ENCODE results near the gene RAPGEF5. TPM values are rescaled to one million over a fixed set of nuclear protein-coding genes. Genes with fewer than 3 reads are reported as not detected.

The RAPGEF5 gene
- total RNA-seq, 1 donor from 2014 or later = 65.8 TPM

DNA sequence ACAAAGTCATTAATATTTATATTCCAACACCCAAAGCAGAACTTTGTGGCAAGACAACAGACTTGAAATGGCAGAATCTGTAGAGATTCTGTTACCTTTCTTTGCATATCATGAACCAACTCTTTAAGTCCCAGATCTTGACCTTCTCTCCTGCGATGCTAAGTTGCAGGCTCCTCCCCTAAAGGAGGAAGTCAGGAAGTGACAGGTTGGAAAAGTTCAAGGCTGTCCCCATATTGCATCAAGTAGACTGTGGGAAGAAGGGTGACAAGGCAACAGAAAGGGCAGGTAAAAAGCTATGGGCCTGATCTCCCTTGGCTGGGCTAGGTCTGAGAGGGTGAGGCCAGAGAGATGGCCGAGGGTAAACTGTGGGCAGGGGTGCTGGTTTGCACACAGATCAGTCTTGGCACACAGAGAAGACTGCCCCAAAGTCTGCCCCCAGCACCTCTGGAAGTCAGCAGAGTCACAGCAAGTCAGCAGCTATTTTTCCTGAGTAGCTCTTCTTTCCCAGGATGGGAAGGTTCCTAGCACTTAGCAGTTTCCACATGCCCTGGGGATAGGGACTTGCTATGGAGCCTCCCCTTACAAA is 115.1 kb downstream of the RAPGEF5 start:
- Histone ChIP-seq H3K4me1 (peaks cover 0 to 5% of the 10 kb centered on the region in 2 donors), H3K27me3 (no peaks in the 10 kb centered on the region), H3K9me3 (no peaks in the 10 kb centered on the region), H3K27ac (no peak overlapping the region), H3K4me3 (no peak overlapping the region), H3K36me3 (no peaks in the 10 kb centered on the region)
- no peak for DNase-seq (ENCODE audit: low spot score in 2 of 2)
- no peak for TF ChIP-seq CTCF (IDR thresholded peaks at IDR 0.05)
- intact Hi-C loops (cut with DNase I) = no loop called here

DNA sequence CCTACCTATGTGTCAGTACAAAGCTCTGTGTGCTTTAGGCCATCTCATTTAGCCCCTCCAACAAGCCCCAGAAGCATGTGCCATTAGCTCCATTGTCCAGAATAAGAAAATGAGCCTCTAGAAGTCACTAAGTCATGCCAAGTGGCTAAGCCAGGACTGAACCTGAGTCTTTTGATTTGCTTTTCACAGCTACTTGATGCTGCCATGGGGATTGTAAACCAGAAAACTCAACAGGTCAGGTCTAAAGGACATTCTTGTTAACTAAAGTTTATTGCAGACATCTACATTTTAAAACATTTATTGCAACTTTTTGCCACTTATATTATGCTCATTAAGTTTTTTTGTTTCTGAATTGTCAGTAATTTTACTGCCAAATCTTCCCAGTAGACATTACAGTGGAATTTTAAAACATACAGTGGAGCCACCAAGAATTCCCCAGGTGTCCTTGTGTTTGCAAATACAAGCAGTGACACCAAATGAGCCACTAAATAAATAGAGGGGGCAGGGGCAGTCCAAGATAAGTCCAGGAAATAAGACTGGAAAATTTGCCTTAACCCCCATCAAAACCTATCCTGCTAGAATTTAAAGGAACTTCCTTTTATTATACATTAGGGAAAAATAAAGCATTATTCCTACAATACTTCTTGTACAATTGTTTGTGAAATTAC is 115.9 kb downstream of the RAPGEF5 start:
- Histone ChIP-seq H3K36me3 (no peaks in the 10 kb centered on the region), H3K4me1 (peaks cover 0 to 5% of the 10 kb centered on the region in 2 donors), H3K27me3 (no peaks in the 10 kb centered on the region), H3K4me3 (no peak overlapping the region), H3K9me3 (no peaks in the 10 kb centered on the region), H3K27ac (no peak overlapping the region)
- intact Hi-C loops (cut with DNase I) = no loop called here
- no peak for TF ChIP-seq CTCF (IDR thresholded peaks at IDR 0.05)
- DNase-seq (ENCODE audit: low spot score in 2 of 2) = no peak

DNA sequence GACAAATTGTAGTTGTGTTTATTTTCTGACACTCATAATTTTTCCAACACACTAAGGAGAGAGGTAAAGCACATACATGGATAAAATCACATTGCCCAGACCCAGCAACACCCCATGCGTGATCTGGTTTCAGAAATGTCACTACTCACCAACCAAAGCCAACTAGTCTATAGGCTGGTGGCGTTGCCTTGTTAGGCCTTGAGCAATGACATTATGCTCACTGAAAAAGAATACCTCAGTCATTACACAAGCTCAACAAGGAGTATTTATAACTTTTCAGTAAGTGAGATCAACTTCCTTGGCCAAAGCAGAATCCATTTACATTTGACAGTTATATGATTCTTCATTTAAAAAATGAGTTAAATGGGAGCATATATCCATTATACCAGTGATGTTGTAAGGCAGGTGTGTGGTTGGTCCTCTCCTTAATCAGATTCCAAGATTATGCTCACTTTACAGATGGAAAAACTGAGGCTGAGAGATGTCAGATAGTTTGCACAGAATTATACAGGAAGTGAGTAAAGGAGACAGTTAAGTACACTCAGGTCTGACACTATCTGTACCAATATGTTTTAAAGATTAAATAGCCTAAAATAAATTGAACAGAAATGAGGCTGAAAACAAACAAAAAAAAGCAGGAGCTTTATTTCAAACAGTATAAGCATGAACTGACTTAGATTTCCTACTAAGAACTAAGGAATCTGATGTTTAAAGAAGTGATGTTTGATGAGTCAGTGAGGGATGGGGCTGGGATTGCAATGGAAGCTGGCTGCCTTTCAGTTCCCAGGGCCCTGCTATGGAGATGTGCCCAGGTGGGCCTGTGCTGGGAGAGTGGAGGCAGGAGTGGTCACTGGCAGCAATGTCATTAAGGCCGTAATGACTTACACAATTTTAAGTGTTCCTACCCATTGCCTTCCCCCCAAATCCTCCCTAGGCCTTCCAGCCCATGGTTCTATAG is 118.3 kb downstream of the RAPGEF5 start:
- Histone ChIP-seq H3K9me3 (no peaks in the 10 kb centered on the region), H3K27me3 (no peaks in the 10 kb centered on the region), H3K36me3 (no peaks in the 10 kb centered on the region), H3K4me1 (peaks cover 0 to 7% of the 10 kb centered on the region in 2 donors), H3K27ac (no peak overlapping the region), H3K4me3 (no peak overlapping the region)
- no peak for DNase-seq (ENCODE audit: low spot score in 2 of 2)
- TF ChIP-seq CTCF (IDR thresholded peaks at IDR 0.05) = no peak
- intact Hi-C loops (cut with DNase I) = loop anchor here (10.0 kb wide), 2 partner anchors 64 to 814 kb away; partner anchors contain the start of gene SP4

DNA sequence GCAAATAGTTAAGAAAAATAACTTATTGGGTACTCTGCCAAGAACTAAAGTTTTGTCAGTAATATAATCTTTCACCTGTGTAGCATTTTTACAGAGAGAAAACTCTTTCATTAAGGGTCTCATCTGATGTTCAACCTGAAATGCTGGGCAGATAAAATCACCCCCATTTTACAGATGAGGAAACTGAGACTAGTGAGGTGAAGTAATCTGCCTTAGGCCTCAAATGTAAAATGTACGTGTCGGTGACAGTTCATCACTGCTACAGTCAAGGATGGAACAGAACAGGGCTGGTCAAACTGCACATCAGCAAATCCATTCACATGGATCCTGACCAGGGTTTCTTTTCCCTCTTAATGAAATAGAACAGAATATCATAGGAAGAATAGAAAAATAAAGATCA is 121.8 kb downstream of the RAPGEF5 start:
- no peak overlapping the region for H3K4me3 ChIP-seq
- no peak for DNase-seq (ENCODE audit: low spot score in 2 of 2)
- no peaks in the 10 kb centered on the region for H3K27me3 ChIP-seq
- H3K36me3 ChIP-seq = no peaks in the 10 kb centered on the region
- peaks cover 0 to 11% of the 10 kb centered on the region in 2 donors for H3K4me1 ChIP-seq
- no peak overlapping the region for H3K27ac ChIP-seq
- TF ChIP-seq CTCF (IDR thresholded peaks at IDR 0.05) = no peak
- intact Hi-C loops (cut with DNase I) = loop anchor here (10.0 kb wide), 2 partner anchors 60 to 810 kb away; partner anchors contain the start of gene SP4
- H3K9me3 ChIP-seq = no peaks in the 10 kb centered on the region

DNA sequence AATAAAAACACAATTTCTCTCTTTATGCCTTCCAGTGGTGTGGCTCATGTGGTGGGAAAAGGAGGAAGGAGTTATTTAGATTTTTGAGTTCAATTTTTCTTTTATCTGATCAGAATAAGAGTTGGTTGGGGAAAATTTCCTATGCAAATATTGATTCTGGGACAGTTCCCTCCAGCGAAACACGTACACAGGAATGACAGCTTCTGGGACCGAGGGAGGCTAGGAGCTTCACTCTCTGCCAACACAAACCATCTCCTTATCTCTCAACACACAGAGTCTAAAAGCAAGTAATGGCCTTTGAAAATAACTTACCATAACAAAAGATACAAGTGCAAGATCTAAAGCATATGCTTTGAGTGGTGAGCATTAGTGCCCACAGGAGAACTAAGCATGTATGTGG is 122.7 kb downstream of the RAPGEF5 start:
- H3K27me3 ChIP-seq = no peaks in the 10 kb centered on the region
- H3K4me3 ChIP-seq = no peak overlapping the region
- peaks cover 0 to 11% of the 10 kb centered on the region in 2 donors for H3K4me1 ChIP-seq
- no peak overlapping the region for H3K27ac ChIP-seq
- no peaks in the 10 kb centered on the region for H3K36me3 ChIP-seq
- TF ChIP-seq CTCF (IDR thresholded peaks at IDR 0.05) = no peak
- DNase-seq (ENCODE audit: low spot score in 2 of 2) = no peak
- intact Hi-C loops (cut with DNase I) = loop anchor here (10.0 kb wide), 2 partner anchors 59 to 809 kb away; partner anchors contain the start of gene SP4
- no peaks in the 10 kb centered on the region for H3K9me3 ChIP-seq

Data from ascending aorta (tissue), 2 donors.